ENCODE measurements around the gene AGK.

DNA sequence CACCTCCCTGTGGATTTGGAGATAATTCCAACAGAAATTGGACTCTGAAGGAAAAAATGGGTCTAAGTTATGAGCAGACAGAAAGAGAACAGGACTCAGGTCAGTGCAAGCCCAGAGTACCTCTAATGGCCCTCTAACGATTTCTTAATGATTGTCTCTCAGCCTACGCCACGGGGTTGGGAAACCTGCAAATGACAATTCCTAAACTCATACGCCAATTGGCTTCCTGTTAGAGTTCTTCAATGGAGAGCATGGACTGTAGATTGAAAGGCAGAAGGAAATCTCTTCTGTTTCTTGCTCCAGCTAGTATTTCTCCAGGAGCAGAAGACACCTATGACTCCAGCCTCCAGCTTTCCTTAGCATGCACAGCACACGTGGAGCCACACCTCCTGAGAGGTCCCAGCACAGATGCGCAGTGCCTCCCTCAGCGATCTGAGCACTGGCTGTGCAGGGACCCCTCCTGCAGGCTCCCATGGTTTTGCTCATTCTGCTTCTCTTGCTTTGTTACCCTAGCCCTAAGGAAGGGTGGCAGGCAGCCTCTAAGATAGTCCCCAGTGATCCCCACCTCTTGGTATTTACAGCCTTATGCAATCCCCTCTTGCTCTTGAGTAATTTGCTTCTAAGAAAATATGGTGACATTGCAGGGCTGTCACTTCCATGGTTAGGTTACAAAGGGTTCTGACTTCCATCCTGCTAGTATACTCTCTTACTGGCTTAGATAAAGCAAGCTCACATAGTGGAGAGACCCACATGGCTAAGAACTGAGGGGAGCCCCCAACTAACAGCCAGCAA is 120.7 kb downstream of the AGK start:
- TF ChIP-seq, protein P1, sequence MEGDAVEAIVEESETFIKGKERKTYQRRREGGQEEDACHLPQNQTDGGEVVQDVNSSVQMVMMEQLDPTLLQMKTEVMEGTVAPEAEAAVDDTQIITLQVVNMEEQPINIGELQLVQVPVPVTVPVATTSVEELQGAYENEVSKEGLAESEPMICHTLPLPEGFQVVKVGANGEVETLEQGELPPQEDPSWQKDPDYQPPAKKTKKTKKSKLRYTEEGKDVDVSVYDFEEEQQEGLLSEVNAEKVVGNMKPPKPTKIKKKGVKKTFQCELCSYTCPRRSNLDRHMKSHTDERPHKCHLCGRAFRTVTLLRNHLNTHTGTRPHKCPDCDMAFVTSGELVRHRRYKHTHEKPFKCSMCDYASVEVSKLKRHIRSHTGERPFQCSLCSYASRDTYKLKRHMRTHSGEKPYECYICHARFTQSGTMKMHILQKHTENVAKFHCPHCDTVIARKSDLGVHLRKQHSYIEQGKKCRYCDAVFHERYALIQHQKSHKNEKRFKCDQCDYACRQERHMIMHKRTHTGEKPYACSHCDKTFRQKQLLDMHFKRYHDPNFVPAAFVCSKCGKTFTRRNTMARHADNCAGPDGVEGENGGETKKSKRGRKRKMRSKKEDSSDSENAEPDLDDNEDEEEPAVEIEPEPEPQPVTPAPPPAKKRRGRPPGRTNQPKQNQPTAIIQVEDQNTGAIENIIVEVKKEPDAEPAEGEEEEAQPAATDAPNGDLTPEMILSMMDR (IDR thresholded peaks at IDR 0.05; ENCODE audit: insufficient read depth, low read length, poor library complexity, severe bottlenecking), result no peak
- no peak for TF ChIP-seq EZH2phosphoT487 (conservative IDR thresholded peaks at IDR 0.05; ENCODE audit: low read length)

Data from SU-DHL-6 (cell line).